GM13976 (cell line): ENCODE measurements around the gene HSD17B7.

ENCODE experiments used
- DNase-seq: peaks from one replicate; pipeline ENCODE4 v3.0.0; 2012; ENCODE audit warnings: low spot score
- CTCF ChIP-seq: IDR thresholded peaks from 2 replicates; pipeline ENCODE4 v1.5.1; 2012; ENCODE audit warnings: borderline replicate concordance, mild to moderate bottlenecking; ENCODE audit not compliant: insufficient read depth; ENCODE audit errors: extremely low read depth, missing control alignments, control extremely low read depth
- in situ Hi-C: fragments of 300-500 bp; cut with MboI; formaldehyde crosslinking; loops from one replicate; pipeline ENCODE4 v1.12.0; 2022; ENCODE audit warnings: low sequenced_read_pairs, mixed read lengths, inconsistent platforms; ENCODE audit not compliant: unreplicated experiment

HSD17B7 gene

GRCh38 chr1:162838863-162839262, 48.4 kb downstream of the HSD17B7 start:
- no peak for DNase-seq
- TF ChIP-seq CTCF = no peak
- in situ Hi-C loops = no loop called here

- TF ChIP-seq CTCF = no peak
- in situ Hi-C loops = no loop called here
- no peak for DNase-seq
Observed at GRCh38 chr1:162840250-162840839, 49.8 kb downstream of the HSD17B7 start.

- TF ChIP-seq CTCF = no peak
- no peak for DNase-seq
- in situ Hi-C loops = no loop called here
Observed at GRCh38 chr1:162844153-162844552, 53.7 kb downstream of the HSD17B7 start.

GRCh38 chr1:162846256-162847212, 56.0 kb downstream of the HSD17B7 start:
- no peak for DNase-seq
- TF ChIP-seq CTCF = no peak
- in situ Hi-C loops = no loop called here

GRCh38 chr1:162847839-162848453, 57.4 kb downstream of the HSD17B7 start:
- peak; percentile 70 for DNase-seq
- in situ Hi-C loops = no loop called here

More at GRCh38 chr1:162847839-162848453, 57.4 kb downstream of the HSD17B7 start:
- TF ChIP-seq CTCF = peak; percentile 89
